ENCODE measurements around the gene MMP17.

The MMP17 gene

GRCh38 chr12:131850856-131851559 lies 22.8 kb downstream of the MMP17 start:
- no peak for TF ChIP-seq Cebpa-rat (IDR thresholded peaks at IDR 0.05)
- peak overlapping the region in 8 of 11 experiments; percentile 15 to 73 (median 49); a peak in 8 of 22 replicates for H3K9ac ChIP-seq
- H3K9me3 ChIP-seq (replicated peaks in 1 of 11) = no peaks in the 10 kb centered on the region
- H4K20me1 ChIP-seq = peaks cover 0 to 53% (median 17%) of the 10 kb centered on the region in 11 experiments; a peak in 15 of 22 replicates
- H3K27me3 ChIP-seq = peaks cover 0 to 31% (median 0%) of the 10 kb centered on the region in 11 experiments; a peak in 5 of 22 replicates
- no peak overlapping the region for H3K4me3 ChIP-seq
- H3K36me3 ChIP-seq = peaks cover 0 to 25% (median under 1%) of the 10 kb centered on the region in 11 experiments; a peak in 7 of 22 replicates
- H3K4me2 ChIP-seq = peak overlapping the region; percentile 76 to 100 (median 95)
- peak overlapping the region in 5 of 11 experiments; percentile 12 to 76 (median 66); a peak in 7 of 22 replicates for H3K27ac ChIP-seq
- peaks cover 22 to 59% (median 48%) of the 10 kb centered on the region in 10 experiments for H3K4me1 ChIP-seq

- Histone ChIP-seq H3K4me1 (peaks cover 22 to 60% (median 49%) of the 10 kb centered on the region in 10 experiments), H4K20me1 (peaks cover 0 to 44% (median 17%) of the 10 kb centered on the region in 11 experiments; a peak in 15 of 22 replicates), H3K27ac (peak overlapping the region in 9 of 11 experiments; percentile 38 to 76 (median 69); a peak in 17 of 22 replicates), H3K36me3 (peaks cover 0 to 17% (median 0%) of the 10 kb centered on the region in 11 experiments; a peak in 5 of 22 replicates), H3K9me3 (replicated peaks in 1 of 11) (no peaks in the 10 kb centered on the region), H3K27me3 (peaks cover 0 to 32% (median 0%) of the 10 kb centered on the region in 11 experiments; a peak in 5 of 22 replicates), H3K4me3 (peak overlapping the region in 7 of 10 experiments; percentile 34 to 57 (median 42); a peak in 12 of 20 replicates), H3K4me2 (peak overlapping the region; percentile 76 to 100 (median 95)), H3K9ac (peak overlapping the region in 10 of 11 experiments; percentile 11 to 73 (median 63); a peak in 19 of 22 replicates)
- TF ChIP-seq Cebpa-rat (IDR thresholded peaks at IDR 0.05) = no peak
These were observed 23.8 kb downstream of the MMP17 start for GRCh38 chr12:131851741-131852550.

GRCh38 chr12:131852551-131853299 lies 24.5 kb downstream of the MMP17 start:
- peaks cover 0 to 17% (median 0%) of the 10 kb centered on the region in 11 experiments; a peak in 5 of 22 replicates for H3K36me3 ChIP-seq
- peaks cover 0 to 32% (median 0%) of the 10 kb centered on the region in 11 experiments; a peak in 5 of 22 replicates for H3K27me3 ChIP-seq
- H3K9me3 ChIP-seq (replicated peaks in 1 of 11) = no peaks in the 10 kb centered on the region
- H3K27ac ChIP-seq = peak overlapping the region in 9 of 11 experiments; percentile 38 to 76 (median 69); a peak in 18 of 22 replicates
- TF ChIP-seq Cebpa-rat (IDR thresholded peaks at IDR 0.05) = no peak
- H4K20me1 ChIP-seq = peaks cover 0 to 44% (median 17%) of the 10 kb centered on the region in 11 experiments; a peak in 15 of 22 replicates
- H3K4me3 ChIP-seq = peak overlapping the region in 7 of 10 experiments; percentile 34 to 57 (median 42); a peak in 12 of 20 replicates
- H3K4me1 ChIP-seq = peaks cover 22 to 60% (median 49%) of the 10 kb centered on the region in 10 experiments
- peak overlapping the region; percentile 7 to 73 (median 59); a peak in 20 of 22 replicates for H3K9ac ChIP-seq
- H3K4me2 ChIP-seq = peak overlapping the region; percentile 76 to 100 (median 95)

- H3K4me1 ChIP-seq = peaks cover 22 to 60% (median 49%) of the 10 kb centered on the region in 10 experiments
- no peak for TF ChIP-seq Cebpa-rat (IDR thresholded peaks at IDR 0.05)
These were observed 25.9 kb downstream of the MMP17 start for GRCh38 chr12:131853832-131854797.

GRCh38 chr12:131854861-131855476 lies 26.8 kb downstream of the MMP17 start:
- H3K4me3 ChIP-seq = no peak overlapping the region
- peaks cover 0 to 39% (median 17%) of the 10 kb centered on the region in 11 experiments; a peak in 15 of 22 replicates for H4K20me1 ChIP-seq
- H3K9me3 ChIP-seq (replicated peaks in 1 of 11) = no peaks in the 10 kb centered on the region
- TF ChIP-seq Cebpa-rat (IDR thresholded peaks at IDR 0.05) = no peak
- peaks cover 22 to 64% (median 51%) of the 10 kb centered on the region in 10 experiments for H3K4me1 ChIP-seq
- H3K27ac ChIP-seq = no peak overlapping the region
- H3K9ac ChIP-seq = no peak overlapping the region
- peak overlapping the region in 7 of 11 experiments; percentile 4 to 97 (median 14); a peak in 6 of 22 replicates for H3K4me2 ChIP-seq
- peaks cover 0 to 11% (median 0%) of the 10 kb centered on the region in 11 experiments; a peak in 4 of 22 replicates for H3K36me3 ChIP-seq
- peaks cover 0 to 32% (median 0%) of the 10 kb centered on the region in 11 experiments; a peak in 5 of 22 replicates for H3K27me3 ChIP-seq

More at GRCh38 chr12:131853832-131854797, 25.9 kb downstream of the MMP17 start:
- Histone ChIP-seq H4K20me1 (peaks cover 0 to 44% (median 17%) of the 10 kb centered on the region in 11 experiments; a peak in 15 of 22 replicates), H3K9me3 (replicated peaks in 1 of 11) (no peaks in the 10 kb centered on the region), H3K9ac (no peak overlapping the region), H3K27ac (no peak overlapping the region), H3K27me3 (peaks cover 0 to 32% (median 0%) of the 10 kb centered on the region in 11 experiments; a peak in 5 of 22 replicates), H3K36me3 (peaks cover 0 to 17% (median 0%) of the 10 kb centered on the region in 11 experiments; a peak in 5 of 22 replicates), H3K4me3 (no peak overlapping the region), H3K4me2 (peak overlapping the region in 8 of 11 experiments; percentile 93 to 100 (median 96); a peak in 15 of 22 replicates)

GRCh38 chr12:131855521-131856142 lies 27.4 kb downstream of the MMP17 start:
- TF ChIP-seq Cebpa-rat (IDR thresholded peaks at IDR 0.05) = no peak
- Histone ChIP-seq H3K27ac (no peak overlapping the region), H3K4me2 (peak overlapping the region in 4 of 11 experiments; percentile 4 to 14 (median 9); a peak in 3 of 22 replicates), H3K4me3 (no peak overlapping the region), H4K20me1 (peaks cover 0 to 35% (median 17%) of the 10 kb centered on the region in 11 experiments; a peak in 15 of 22 replicates), H3K9me3 (replicated peaks in 1 of 11) (no peaks in the 10 kb centered on the region), H3K36me3 (peaks cover 0 to 7% (median 0%) of the 10 kb centered on the region in 11 experiments; a peak in 3 of 22 replicates), H3K27me3 (peaks cover 0 to 32% (median 0%) of the 10 kb centered on the region in 11 experiments; a peak in 5 of 22 replicates), H3K4me1 (peaks cover 28 to 67% (median 55%) of the 10 kb centered on the region in 10 experiments), H3K9ac (no peak overlapping the region)
